ES-I3 (cell line): Measurements from ENCODE around the gene CBX7.
A peak's percentile ranks its signal among the peaks of the same experiment; 100 is the strongest.
"Not testable (repeated sequence)": the region's sequence is repeated elsewhere in the genome, so short reads cannot be mapped to it uniquely, and the experiment has no call there.

Experiments used
- H3K36me3 ChIP-seq: 2 replicates; pipeline ENCODE4 v1.6.1; 2013; ENCODE audit warnings: mild to moderate bottlenecking, low read length, control low read depth, moderate library complexity; ENCODE audit not compliant: insufficient read depth
- H3K4me1 ChIP-seq: 2 replicates; pipeline ENCODE4 v1.6.1; 2013; ENCODE audit warnings: mild to moderate bottlenecking, control low read depth, low read length; ENCODE audit not compliant: insufficient read depth
- H3K9ac ChIP-seq: 2 replicates; pipeline ENCODE4 v1.6.1; 2013; ENCODE audit warnings: low read depth, mild to moderate bottlenecking, low read length, moderate library complexity
- H3K9me3 ChIP-seq: 2 replicates; pipeline ENCODE4 v1.6.1; 2013; ENCODE audit warnings: mild to moderate bottlenecking, low read length, moderate library complexity; ENCODE audit not compliant: control insufficient read depth, insufficient read depth

The CBX7 gene

DNA sequence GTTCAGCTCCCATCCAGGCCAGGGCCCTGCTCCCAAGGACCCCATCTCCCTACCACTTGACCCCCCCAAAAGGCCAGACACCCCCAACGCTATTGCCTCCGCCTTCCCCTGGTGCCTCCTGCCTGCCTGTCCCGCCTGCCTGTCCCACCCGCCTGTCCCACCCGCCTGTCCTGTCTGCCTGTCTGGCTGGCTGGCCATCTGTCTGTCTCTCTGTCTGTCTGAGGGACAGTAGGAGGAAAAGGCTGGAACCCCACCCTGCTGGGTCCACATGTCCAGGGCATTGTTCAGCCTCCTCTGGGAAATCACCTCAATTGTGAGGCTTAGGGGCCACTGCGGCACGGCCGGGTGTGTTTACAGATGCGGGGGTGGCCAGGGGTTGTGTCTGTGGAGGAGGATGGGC, 25.3 kb upstream of the CBX7 start:
- Histone ChIP-seq H3K9me3 (no peaks in the 10 kb centered on the region), H3K9ac (no peak overlapping the region), H3K36me3 (no peaks in the 10 kb centered on the region), H3K4me1 (peaks cover 69% of the 10 kb centered on the region)

DNA sequence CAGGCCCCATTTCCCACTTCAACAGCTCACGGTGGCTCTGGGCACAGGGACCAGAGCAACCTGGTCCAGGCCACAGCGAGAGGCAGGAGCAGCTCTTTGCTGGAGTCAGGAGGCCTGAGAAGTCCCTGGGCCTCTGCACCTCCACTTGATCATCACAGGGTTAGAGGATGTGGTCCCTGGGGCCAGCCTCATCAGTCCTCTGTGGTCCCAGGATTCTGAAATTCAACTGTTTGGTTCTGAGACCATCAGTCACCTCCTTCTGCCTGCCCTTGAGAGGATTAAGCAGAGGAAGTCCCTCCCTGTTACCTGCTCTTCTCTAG, 24.9 kb upstream of the CBX7 start:
- Histone ChIP-seq H3K9me3 (no peaks in the 10 kb centered on the region), H3K36me3 (no peaks in the 10 kb centered on the region), H3K4me1 (peaks cover 70% of the 10 kb centered on the region), H3K9ac (no peak overlapping the region)

DNA sequence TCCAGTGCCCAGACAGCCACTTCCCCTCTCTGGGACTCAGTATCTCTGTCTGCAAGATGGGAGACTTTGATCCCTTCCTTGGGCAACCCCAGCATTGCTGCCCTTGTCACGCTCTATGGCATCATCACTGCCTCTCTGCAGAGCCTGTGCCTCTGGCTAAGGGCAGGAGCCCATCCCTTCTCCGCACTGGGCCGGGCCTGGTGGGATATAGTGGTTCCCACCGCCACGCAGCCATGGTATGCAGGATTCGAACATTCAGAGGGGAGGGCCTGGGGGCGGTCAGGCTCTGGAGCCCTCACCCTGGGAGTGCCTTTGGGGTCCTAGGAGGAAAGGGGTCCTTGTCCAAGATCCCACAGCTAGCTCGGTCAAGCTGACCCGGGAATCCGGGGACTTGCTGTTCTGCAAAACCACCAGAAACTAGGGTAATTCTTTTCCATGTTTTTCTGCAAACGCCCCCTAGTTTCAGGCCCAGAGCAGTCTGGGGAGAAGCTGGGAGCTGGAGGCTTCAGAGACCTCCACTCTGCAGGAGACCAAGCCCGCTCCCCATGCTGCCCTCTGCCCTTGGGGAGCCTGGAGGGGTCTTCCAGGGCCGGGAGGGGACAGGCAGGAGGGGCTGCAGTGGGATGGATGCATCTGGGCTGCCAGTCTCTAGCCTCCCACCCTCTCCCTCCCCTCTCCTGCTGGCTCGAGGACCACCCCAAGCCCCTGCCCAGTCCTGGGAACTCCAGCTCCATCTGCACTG, 24.4 kb upstream of the CBX7 start:
- H3K9ac ChIP-seq, result peak overlapping the region; percentile 5; the same call in 1 of the 2 replicates
- H3K4me1 ChIP-seq, result peaks cover 75% of the 10 kb centered on the region
- no peaks in the 10 kb centered on the region for H3K9me3 ChIP-seq
- no peaks in the 10 kb centered on the region for H3K36me3 ChIP-seq

DNA sequence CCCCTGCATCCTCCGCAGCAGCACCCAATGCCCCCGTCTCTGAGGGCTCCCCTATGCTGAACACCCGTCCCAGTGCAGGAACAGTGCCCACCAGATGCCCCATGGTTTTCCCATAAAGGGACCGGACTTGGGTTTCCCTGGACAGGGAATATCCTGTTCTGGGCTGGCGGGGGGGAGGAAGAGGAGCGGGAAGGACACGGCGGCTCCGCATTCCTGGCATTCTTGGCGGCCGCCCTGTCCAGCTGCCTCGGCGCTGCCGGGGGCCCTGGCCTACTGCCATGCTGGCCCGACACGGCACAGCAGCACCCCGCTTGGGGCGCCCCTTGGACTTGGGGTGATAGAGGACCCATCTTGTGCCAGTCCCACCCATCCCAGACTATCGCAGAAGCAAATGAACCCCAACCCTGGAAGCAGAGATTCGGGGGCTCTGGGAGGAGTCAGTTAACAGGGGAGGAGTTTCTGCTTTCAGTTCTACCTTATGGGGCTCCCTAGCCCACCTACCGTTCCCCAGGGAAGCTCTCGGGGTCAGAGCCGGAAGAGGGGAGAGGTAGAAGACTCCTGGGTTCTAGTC, 23.7 kb upstream of the CBX7 start:
- Histone ChIP-seq H3K9ac (peak overlapping the region; percentile 5; the same call in 1 of the 2 replicates), H3K9me3 (no peaks in the 10 kb centered on the region), H3K4me1 (peaks cover 81% of the 10 kb centered on the region), H3K36me3 (no peaks in the 10 kb centered on the region)

DNA sequence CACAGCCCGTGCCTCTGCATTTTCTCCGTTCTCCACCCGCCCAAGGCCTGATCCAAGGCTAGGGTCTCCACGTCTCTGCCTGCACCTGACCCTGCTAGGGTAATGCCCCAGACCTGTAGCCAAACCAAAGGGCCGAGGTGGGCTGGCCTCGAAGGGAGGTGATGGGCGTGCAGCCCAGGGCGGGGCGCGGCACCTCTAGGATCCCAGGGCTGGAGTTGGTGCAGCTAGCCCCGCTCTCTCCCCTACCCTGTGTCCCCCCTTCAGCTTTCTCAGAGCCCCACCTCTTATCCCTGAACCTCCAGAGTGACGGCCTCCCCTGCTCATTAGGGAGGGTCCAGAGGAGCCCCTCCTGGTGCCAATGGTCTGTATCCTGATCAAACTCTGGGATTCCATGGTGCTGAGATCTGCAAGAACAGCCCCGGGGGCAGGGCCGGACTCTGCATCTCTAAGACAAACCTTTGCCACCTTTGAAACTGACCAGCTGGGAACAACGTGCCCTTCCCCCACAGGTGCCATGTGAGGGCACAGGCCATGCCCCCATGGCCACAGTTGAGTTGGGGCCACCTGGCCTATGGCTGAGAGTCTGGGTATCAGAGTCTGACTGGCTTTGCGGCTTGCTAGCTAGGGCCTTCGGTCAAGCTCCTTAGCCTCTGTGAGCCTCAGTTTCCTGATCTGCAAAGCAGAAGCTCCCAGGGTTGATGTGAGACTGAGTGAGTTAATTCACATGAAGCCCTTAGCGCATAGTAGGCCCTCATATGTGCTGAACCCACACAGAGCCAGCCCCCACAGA, 23.1 kb upstream of the CBX7 start:
- Histone ChIP-seq H3K4me1 (peaks cover 80% of the 10 kb centered on the region), H3K36me3 (no peaks in the 10 kb centered on the region), H3K9me3 (no peaks in the 10 kb centered on the region), H3K9ac (no peak overlapping the region)

DNA sequence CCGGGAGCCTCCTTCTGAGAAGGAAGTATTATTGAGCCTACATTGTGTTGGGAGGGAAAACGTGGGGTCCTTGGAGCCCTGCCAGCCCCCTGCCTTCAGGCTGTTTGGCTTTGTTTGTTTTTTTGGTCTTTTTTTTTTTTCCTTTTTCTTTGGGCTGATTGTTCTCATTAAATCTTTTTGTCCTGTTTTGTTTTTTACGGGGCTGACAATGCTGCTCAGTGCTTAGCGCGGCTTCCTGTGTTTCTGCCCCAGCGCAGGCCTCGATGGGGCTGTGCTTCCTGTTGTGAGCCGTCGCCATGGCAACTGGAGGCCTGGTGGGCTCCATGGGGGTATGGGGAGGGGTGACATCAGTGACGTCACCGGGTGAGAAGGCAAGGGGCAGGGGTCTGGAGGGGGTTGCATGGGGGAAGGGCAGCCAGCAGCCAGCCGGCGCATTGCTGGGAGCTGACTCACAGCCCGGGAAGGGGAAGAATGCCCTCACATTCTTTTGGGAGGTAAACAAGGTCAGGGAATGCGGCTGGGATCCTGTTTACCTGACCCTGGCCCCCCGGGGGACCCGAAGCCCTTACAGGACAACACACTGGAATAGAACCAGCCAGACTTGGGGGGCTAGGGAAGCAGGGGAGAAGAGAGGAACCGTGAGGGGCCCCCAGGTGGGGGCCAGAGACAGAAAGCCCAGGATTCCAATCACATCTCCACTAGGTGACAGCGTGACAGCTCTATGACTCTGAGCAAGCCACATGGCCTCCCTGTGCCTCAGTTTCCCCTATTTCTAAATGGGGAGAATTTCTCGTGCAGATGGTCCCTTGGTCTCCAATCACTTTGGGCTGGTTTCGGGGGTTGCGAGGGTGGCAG, 22.2 kb upstream of the CBX7 start:
- no peaks in the 10 kb centered on the region for H3K9me3 ChIP-seq
- peak overlapping the region; percentile 14; the same call in 1 of the 2 replicates for H3K9ac ChIP-seq
- no peaks in the 10 kb centered on the region for H3K36me3 ChIP-seq
- peaks cover 81% of the 10 kb centered on the region for H3K4me1 ChIP-seq

DNA sequence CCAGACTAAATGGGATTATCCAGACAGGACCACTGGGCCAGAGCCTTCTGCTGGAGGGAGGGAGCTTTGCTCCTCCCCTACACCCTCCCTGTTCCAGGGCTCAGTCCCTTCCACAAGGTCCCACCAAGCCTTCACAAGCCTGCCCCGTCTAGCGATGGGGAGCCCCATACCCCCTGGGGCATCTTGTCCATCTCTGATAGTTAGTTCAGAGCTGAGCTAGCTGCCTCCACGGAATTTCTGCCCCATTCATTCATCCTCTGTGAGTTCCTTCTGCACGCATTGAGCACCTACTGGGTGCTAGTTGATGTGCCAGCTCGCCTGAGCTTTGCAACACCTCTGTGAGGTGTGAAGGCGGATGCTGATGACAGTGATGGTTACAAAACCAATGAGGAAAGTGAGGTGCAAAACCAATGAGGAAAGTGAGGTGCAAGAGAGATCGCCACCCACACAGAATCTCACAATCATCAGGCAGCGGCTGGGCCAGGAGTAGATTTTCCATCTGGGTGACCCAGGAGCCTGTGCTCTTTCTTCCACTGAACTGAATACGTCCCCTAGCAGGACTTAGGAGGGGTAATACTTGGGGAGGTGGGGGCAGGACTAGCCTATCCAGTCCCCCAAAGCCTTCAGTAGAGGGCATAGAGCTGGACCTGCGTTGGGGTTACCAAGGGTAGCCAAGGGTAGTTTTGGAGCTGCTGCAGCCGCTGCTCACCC, 21.5 kb upstream of the CBX7 start:
- H3K4me1 ChIP-seq, result peaks cover 82% of the 10 kb centered on the region
- H3K36me3 ChIP-seq, result no peaks in the 10 kb centered on the region
- peak overlapping the region; percentile 14; the same call in 1 of the 2 replicates for H3K9ac ChIP-seq
- H3K9me3 ChIP-seq, result no peaks in the 10 kb centered on the region

DNA sequence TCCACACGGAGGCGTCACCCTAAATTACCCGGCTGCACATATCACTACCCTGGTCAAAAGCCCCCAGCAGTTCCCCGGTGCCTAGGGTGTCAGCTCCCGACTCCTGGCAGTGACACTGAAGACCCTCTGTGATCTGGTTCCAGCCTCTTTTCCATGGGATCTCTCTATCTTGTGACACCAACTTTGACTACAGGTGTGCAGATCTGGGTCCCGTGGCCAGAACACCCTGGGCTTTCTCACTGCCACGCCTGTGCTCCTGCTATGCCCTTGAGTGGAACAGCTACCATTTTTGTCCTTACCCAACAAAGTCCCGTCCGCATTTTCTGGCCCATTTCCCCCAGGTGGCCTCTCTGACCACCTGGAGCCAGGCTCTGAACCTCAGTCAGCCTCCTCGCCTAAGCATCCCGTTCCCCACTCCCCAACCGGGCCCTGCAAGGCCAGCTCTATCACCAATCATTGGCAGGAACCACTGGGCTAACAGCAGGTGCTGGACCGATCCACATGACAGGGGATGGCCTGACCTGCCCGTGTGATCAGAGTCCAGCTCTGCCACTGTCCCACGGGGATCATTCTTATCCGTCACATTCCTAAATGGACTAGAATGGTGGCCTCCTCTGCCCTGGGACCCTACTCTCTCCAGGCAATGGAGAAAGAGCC, 20.7 kb upstream of the CBX7 start:
- H3K36me3 ChIP-seq, result no peaks in the 10 kb centered on the region
- peaks cover 79% of the 10 kb centered on the region for H3K4me1 ChIP-seq
- no peaks in the 10 kb centered on the region for H3K9me3 ChIP-seq
- H3K9ac ChIP-seq, result no peak overlapping the region

DNA sequence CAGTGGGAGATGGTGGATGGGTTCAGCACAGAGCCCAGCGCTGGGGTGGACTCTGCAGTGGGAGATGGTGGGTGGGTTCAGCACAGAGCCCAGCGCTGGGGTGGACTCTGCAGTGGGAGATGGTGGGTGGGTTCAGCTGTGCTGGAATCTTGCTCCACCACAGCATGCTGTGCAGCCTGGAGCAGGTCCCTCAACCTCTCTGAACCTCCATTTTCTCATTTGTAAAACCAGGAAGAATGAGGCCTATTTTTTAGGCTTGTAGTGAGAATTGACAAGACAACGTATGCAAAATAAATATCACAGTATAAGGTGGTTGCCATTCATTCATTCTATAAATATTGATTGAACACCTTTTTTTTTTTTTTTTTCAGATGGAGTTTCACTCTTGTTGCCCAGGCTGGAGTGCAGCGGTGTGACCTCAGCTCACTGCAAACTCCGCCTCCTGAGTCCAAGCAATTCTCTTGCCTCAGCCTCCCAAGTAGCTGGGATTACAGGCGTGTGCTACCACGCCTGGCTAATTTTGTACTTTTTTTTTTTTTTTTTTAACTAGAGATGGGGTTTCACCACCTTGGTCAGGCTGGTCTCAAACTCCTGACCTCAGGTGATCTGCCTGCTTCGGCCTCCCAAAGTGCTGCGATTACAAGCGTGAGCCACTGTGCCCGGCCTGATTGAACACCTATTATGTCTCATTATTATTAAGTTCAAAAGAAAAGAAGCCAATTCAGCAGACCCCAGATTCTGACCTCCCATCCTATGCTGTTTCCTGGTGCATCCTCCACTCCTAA, 20.0 kb upstream of the CBX7 start:
- not testable (repeated sequence) for H3K9me3 ChIP-seq, H3K9ac ChIP-seq, H3K36me3 ChIP-seq
- H3K4me1 ChIP-seq, result peaks cover 72% of the 10 kb centered on the region

DNA sequence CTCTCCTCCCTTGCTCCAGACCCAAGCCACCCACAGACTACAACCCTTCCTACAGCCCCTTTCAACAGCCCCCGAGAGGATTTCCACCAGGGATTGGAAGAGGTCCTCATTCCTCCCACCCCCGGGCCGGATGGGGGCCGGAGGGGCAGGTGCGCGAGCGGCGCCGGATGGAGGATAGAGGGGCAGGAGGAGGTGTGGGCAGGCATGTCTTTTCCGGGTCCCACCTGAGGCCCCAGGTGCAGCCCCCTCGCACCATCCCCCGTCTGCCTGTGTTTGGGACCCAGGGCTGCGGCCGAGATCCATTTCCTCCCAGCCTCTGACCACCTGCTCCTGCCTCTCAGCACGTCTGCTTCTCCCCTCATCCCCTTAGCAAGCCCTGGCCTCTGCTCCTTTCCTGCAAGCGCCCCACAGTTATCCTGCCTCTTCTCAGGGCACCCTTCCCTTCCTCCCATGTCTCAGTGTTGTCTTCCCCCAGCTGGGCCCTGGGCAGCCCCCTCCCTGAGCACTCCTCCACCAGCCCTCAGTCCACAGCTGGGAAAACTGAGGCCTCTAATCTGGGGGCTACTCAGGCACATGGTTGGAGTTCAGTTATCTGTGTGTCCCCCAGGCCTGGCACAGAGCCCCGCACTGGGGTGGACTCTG, 19.3 kb upstream of the CBX7 start:
- peaks cover 66% of the 10 kb centered on the region for H3K4me1 ChIP-seq
- no peak overlapping the region; the same call in 1 of the 2 replicates for H3K9ac ChIP-seq
- H3K9me3 ChIP-seq, result no peaks in the 10 kb centered on the region
- no peaks in the 10 kb centered on the region for H3K36me3 ChIP-seq

DNA sequence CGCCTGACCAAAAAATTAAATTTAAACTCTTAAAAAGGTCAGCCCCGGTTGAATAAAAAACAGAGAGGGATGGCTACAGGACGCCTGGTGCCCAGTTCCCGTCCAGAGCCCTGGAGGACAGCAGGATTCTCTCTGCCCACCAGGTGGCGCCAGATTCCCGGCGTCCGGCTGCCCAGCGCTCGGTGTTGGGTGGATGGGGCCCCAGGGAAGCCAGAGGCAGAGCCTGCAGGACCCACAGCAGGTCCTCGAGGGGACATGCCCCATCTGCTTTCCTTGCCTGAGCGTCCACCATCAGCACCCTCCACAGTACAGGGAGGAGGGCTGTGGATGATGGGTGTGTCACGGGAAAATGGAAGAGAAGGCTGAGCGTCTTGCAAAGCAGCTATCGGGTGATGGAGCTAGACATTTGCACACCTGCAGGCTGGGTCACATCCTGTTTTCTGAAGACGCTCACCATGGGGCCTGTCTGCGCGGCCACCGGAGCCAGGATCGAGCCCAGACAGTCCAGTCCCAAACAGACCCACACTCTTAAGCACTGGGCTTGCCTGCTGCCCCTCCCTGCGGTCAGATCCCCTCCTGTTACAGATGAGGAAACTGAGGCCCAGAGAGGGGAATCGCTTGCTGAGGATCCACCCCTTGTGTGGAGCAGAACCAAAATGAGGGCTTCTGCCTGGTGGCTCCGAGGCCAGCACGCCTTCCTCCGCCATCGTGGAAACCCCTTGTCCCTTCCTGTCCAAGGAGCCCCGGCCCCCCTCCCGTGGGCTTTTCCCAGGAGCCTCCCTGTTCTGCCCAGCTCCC, 18.5 kb upstream of the CBX7 start:
- Histone ChIP-seq H3K9me3 (no peaks in the 10 kb centered on the region), H3K9ac (no peak overlapping the region; the same call in 1 of the 2 replicates), H3K36me3 (no peaks in the 10 kb centered on the region), H3K4me1 (peaks cover 61% of the 10 kb centered on the region)
